ENCODE data around the gene BTNL8.

BTNL8 gene

DNA sequence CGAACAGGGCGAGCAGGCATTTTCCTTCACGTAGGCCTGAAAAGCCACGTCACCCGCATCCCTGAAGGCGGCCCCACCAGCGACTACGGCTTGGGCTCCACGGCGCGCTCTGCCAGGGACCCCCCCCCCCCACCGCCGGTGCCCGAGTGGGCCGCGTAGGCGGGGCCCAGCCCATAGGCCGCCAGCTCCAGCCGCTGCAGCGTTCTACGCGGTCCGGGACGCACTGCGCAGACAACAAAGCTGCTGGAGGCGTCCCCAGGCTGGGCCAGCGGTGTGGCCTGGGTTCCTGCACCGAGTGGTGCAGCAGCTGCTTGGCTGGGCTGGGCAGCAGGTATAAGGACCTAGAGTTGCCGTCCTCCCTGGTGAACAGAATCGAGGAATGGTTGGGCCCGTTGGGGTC is 71.4 kb downstream of the BTNL8 start:
- no peak for DNase-seq

DNA sequence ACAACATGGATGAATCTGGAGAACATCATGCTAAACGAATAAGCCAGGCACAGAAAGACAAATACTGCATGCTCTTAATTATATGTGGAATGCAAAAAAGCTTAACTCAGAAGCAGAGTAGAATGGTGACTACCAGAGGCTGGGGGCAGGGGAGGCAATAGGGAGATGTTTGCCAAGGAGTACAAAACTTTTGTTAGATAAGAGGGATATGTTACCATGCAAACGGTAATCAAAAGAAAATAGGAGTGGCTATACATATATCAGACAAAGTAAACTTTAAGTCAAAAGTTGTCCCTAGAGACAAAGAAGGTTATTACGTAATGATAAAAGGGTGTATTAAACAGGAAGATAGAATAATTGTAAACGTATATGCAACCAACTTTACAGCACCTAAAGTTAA is 71.9 kb downstream of the BTNL8 start:
- no peak for DNase-seq

DNA sequence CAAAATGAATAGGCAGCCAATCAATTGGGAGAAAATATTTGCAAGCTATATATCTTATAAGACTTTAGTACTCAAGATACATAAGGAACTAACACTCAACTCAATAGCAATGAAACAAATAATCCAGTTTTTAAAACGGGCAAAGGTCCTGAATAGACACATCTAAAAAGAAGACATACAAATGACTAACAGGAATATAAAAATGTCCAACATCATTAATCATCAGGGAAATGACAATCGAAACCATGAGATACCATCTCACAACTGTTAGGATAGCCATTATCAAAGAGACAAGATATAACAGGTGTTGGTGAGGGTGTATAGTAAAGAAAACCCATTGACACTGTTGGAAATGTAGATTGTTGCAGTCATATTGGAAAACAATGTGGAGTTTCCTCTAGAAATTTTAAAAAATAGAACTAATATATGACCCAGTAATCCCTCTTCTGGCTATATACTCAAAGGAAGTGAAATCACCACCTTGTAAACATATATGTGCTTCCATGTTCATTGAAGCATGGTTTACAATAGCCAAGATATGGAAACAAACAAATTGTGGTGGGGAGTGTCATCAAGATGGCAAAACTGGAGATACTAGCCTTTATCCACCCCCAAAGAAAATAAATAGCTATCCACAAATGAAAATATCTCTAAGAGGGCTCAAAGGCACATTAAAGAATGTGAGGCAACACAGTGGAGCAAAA is 75.8 kb downstream of the BTNL8 start:
- no peak for DNase-seq

DNA sequence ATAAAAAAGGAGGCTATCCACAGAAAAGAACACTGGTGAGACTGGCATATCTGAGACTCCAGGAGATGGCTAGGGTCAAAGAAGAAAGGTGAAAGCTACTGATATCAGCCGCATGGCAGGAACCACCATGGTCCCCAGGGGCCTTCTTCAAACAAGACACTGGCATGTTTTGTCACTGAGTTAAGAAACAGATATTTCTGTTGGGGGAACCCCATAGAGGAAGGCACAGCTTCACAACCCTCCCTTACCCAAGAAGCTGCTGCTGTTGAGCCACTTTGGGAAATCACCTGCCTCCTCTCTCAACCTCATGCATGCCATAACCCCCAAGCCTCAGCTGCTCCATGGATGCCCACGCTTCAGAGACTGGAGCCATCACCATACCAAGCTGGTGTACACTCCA is 76.4 kb downstream of the BTNL8 start:
- DNase-seq, result no peak

DNA sequence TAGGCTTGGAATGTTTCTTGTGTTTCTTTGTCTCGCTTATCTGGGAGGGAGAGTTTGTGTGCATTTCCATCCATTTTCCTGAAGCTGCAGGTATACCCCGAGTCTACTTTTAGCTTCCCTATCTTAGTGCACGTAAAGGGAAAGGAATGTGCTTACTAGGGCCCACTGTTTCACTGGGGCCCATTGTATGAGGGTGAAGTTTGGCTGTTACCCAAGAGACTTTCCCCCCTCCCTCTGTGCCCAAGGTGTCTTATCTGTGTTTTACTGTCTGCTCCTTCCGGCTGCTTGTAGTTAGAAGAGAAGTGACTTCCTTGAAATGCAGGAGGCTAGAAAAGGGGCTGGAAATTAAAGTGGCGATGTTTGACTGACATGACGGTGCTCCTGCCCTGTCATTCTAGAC is 77.6 kb downstream of the BTNL8 start:
- DNase-seq, result no peak

DNA sequence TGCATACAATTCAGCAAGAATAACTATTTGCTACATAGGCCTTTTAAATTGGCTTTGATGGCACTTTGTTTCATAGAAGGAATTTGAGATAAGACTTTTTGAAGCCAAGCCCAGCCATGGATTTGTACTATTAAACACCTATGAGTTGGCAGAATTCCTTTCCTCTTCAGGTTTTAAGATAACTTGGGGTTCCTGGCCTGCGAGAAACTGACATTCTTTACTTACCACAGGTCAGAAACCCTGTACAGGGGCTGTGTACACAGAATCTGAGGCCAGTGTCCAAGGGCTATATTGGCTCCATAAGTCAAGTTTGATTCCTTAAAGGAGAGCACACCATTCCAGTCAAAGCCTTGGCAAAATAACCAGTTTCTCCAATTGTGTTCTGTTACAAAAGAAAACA is 78.9 kb downstream of the BTNL8 start:
- DNase-seq, result no peak

DNA sequence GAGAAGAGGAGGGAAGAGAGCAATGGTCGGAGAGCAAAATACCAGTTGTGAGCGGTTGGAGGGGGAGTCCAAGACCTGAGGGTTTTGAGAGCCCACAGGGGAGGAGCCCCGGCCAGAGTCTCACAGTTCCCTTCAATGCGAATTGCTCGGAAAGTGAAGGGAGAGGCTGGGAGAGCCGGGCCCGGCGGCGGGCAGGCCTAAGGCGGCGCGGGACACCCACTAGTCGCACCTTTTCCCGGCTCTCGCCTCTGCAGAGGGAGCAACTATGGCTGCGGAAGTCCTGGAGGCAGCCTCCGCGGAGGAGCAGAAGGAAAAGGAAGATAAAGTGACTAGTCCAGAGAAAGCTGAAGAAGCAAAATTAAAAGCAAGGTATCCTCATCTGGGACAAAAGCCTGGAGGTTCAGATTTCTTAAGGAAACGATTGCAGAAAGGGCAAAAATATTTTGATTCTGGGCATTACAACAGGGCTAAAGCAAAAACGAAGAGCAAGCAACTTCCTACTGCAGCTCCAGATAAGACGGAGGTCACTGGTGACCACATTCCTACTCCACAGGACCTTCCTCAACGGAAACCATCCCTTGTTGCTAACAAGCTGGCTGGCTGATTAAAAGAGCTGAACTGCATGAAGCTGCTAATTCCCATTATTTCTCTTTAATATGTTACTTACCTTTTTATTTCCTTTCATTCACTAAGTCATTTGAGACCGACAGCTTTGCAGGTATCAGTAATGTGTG is 83.2 kb downstream of the BTNL8 start:
- DNase-seq, result no peak

DNA sequence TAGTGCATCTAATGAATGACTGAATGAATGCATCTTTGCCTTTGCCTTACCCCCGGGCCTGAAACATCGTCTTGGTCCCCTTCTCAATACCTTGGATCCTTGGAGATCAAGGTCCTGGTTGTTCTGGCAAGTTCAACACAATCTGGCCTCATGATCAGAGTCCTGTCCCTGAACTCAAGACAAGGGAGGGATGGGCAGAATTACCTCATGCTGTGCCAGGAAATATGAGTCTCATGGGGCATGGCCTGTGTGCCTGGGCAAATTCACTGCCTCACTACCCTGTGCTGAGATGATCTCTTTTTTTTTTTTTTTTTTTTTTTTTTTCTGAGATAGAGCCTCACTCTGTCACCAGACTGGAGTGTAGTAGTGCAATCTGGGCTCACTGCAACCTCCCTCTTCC is 89.1 kb downstream of the BTNL8 start:
- no peak for DNase-seq

DNA sequence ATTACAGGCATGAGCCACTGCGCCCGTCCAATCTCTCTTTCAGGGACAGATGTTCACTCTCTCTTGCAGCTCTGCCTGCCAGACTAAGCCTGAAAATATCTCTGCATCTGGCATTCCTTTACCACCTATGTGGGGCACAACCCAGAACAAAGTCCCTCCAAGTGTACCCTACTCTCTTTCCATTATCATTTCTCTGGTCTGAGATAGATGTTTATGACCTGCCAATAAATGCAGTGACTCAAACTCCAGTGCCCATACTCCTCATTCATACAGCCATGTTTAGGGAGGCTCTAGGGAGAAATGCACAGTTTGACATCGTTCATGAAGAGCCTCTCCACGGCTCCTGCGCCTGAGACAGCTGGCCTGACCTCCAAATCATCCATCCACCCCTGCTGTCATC is 89.6 kb downstream of the BTNL8 start, which contains the start of gene BTNL3:
Gene BTNL3 (plus strand): TSS at position 255 of the 400 bp plus-strand sequence. CDS start 183 bp downstream, outside the sequence.
- DNase-seq, result no peak

DNA sequence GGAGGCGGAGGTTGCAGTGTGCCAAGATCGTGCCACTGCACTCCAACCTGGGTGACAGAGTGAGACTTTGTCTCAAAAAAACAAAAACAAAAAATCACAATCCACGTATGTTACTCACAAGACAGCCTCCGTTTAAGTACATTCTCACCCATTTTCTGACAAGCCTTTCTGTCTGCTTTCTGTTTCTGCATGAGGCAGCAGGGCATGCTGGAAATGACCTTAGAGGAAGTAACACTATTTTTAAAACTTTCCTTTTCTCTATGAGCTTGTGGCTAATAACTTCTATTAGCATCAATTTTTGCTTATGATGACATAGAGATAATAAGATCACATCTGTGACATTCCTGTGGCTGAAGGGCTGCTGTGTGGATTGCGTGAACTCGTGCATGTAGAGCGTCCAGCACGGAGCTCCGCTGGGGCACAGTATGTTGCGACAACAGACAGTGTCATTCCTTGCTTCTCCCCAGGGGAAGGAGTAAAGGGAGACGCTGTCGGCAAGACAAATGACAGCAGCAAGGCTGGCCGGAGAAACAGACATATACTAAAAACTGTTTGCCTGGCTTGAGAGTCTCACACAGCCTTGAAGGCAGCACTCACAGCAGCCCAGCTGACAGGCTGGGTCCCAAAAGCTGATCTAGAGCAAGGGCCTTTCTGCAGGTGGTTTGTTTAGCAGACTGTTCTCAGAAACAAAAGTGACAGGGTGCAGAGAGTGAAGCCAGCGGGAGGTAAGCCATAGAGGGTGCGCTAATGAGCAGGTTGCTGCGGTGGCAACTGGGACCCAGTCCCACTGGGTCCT is 91.3 kb downstream of the BTNL8 start:
- DNase-seq, result no peak

DNA sequence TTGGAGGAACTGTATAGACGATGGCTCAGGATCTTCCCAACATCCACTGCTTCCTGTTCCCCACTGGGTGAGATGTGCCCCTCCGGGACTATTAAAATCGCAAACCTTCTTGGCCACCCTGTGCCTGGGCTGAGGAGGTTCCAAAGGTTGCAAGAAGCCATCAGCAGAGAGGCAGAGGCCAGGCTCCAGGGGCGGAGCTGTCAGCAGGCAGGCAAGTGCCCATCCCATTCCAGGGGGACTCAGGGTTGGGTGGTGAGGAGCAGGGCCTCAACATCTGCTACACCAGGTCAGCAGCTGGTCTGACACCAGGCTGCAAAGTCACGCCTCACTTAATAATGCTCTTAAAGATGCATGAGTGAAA is 91.9 kb downstream of the BTNL8 start:
- DNase-seq, result no peak

All from fibroblast of skin of abdomen (primary cell).